ENCODE data around the gene FAM107B. TPM values are rescaled to one million over a fixed set of nuclear protein-coding genes. Genes with fewer than 3 reads are reported as not detected.

Gene FAM107B
- total RNA-seq (2021; fragmentation: NEBNext Ultra II Directional; extraction: Animal tissue kit (Norgen Biotek cat#: 25700)), result 10 to 100 TPM; 18.7 to 43.8 (median 40.0) TPM
- long read RNA-seq, partial matches to known transcripts, result 0 of 7 reads
- long read RNA-seq, other reads (novel, unspliced or antisense), result 4 of 7 reads

- no peak within 1 kb of the TSS for H3K27ac Mint-ChIP-seq
- TF ChIP-seq CTCF (IDR thresholded peaks at IDR 0.05), result no peak
- 0 out of 2 replicates have a peak, but pooled peaks cover 2% of the 10 kb centered on the region for H3K36me3 Mint-ChIP-seq (ENCODE audit: low read depth)
- H3K4me1 Mint-ChIP-seq (ENCODE audit: low read depth), result peaks cover 19% of the 10 kb centered on the region
- DNase-seq, result no peak
- peaks cover 15% of the 10 kb centered on the region for H3K27me3 Mint-ChIP-seq (ENCODE audit: insufficient read depth)
- H3K4me3 Mint-ChIP-seq, result no peak within 1 kb of the TSS
- H3K9me3 Mint-ChIP-seq, result no peaks in the 10 kb centered on the region
Observed at GRCh38 chr10:14774797-14775196, at the start of gene FAM107B. TSS of gene FAM107B (minus strand) at chr10:14774897. CDS start at chr10:14774663, 234 bp downstream.

GRCh38 chr10:14823966-14824365, 49.3 kb upstream of the FAM107B start:
- Mint-ChIP-seq H3K36me3 (ENCODE audit: low read depth) (no peaks in the 10 kb centered on the region), H3K4me1 (ENCODE audit: low read depth) (peaks cover 30% of the 10 kb centered on the region), H3K27ac (no peak overlapping the region), H3K4me3 (no peak overlapping the region), H3K9me3 (no peaks in the 10 kb centered on the region), H3K27me3 (ENCODE audit: insufficient read depth) (peaks cover 13% of the 10 kb centered on the region)
- no peak for TF ChIP-seq CTCF (IDR thresholded peaks at IDR 0.05)
- DNase-seq, result no peak

- no peak overlapping the region; the same call in 1 of the 2 replicates for H3K27ac Mint-ChIP-seq
- peaks cover 13% of the 10 kb centered on the region for H3K27me3 Mint-ChIP-seq (ENCODE audit: insufficient read depth)
- H3K4me1 Mint-ChIP-seq (ENCODE audit: low read depth), result peaks cover 31% of the 10 kb centered on the region
- H3K36me3 Mint-ChIP-seq (ENCODE audit: low read depth), result no peaks in the 10 kb centered on the region
- no peaks in the 10 kb centered on the region for H3K9me3 Mint-ChIP-seq
- TF ChIP-seq CTCF (IDR thresholded peaks at IDR 0.05), result peak; percentile 85
- H3K4me3 Mint-ChIP-seq, result no peak overlapping the region
- peak; percentile 39 for DNase-seq
Observed at GRCh38 chr10:14822879-14823755, 48.4 kb upstream of the FAM107B start.

- no peak for DNase-seq
- Mint-ChIP-seq H3K4me3 (no peak overlapping the region), H3K4me1 (ENCODE audit: low read depth) (peaks cover 31% of the 10 kb centered on the region), H3K27me3 (ENCODE audit: insufficient read depth) (peaks cover 13% of the 10 kb centered on the region), H3K9me3 (no peaks in the 10 kb centered on the region), H3K27ac (no peak overlapping the region; the same call in 1 of the 2 replicates), H3K36me3 (ENCODE audit: low read depth) (no peaks in the 10 kb centered on the region)
- TF ChIP-seq CTCF (IDR thresholded peaks at IDR 0.05), result no peak
Observed at GRCh38 chr10:14821635-14822375, 47.1 kb upstream of the FAM107B start.

GRCh38 chr10:14820775-14821154, 46.1 kb upstream of the FAM107B start:
- peak overlapping the region; percentile 9; the same call in 1 of the 2 replicates for H3K4me3 Mint-ChIP-seq
- H3K9me3 Mint-ChIP-seq, result no peaks in the 10 kb centered on the region
- no peak for TF ChIP-seq CTCF (IDR thresholded peaks at IDR 0.05)
- H3K36me3 Mint-ChIP-seq (ENCODE audit: low read depth), result no peaks in the 10 kb centered on the region
- H3K27ac Mint-ChIP-seq, result peak overlapping the region; percentile 94
- no peak for DNase-seq
- H3K4me1 Mint-ChIP-seq (ENCODE audit: low read depth), result peaks cover 37% of the 10 kb centered on the region
- H3K27me3 Mint-ChIP-seq (ENCODE audit: insufficient read depth), result peaks cover 6% of the 10 kb centered on the region; the same call in 1 of the 2 replicates
